HEK293 (cell line): ENCODE results near the gene ARHGAP26.

ENCODE experiments used
- KLF8 ChIP-seq: fragments of 450-650 bp; formaldehyde crosslinking; IDR thresholded peaks from 2 replicates; pipeline ENCODE4 v1.5.1; 2016; ENCODE audit warnings: missing biosample characterization, missing genetic modification characterization
- SP2 ChIP-seq: fragments of 450-650 bp; formaldehyde crosslinking; IDR thresholded peaks from 2 replicates; pipeline ENCODE4 v1.5.1; 2016; ENCODE audit warnings: missing biosample characterization, missing genetic modification characterization
- YY1 ChIP-seq: fragments of 450-650 bp; formaldehyde crosslinking; IDR thresholded peaks from 2 replicates; pipeline ENCODE4 v1.5.1; 2018; ENCODE audit warnings: missing biosample characterization, missing genetic modification characterization
- TF ChIP-seq, protein P1 (sequence below): fragments of 450-650 bp; formaldehyde crosslinking; IDR thresholded peaks from 2 replicates; pipeline ENCODE4 v1.5.1; 2016; ENCODE audit warnings: missing biosample characterization, missing genetic modification characterization
- TF ChIP-seq, protein P2 (sequence below): fragments of 450-650 bp; formaldehyde crosslinking; IDR thresholded peaks from 2 replicates; pipeline ENCODE4 v1.5.1; 2016; ENCODE audit warnings: missing biosample characterization, missing genetic modification characterization
- TF ChIP-seq, protein P3 (sequence below): fragments of 450-650 bp; formaldehyde crosslinking; IDR thresholded peaks from 2 replicates; pipeline ENCODE4 v1.5.1; 2016; ENCODE audit warnings: missing biosample characterization, missing genetic modification characterization, low read depth

DNA sequence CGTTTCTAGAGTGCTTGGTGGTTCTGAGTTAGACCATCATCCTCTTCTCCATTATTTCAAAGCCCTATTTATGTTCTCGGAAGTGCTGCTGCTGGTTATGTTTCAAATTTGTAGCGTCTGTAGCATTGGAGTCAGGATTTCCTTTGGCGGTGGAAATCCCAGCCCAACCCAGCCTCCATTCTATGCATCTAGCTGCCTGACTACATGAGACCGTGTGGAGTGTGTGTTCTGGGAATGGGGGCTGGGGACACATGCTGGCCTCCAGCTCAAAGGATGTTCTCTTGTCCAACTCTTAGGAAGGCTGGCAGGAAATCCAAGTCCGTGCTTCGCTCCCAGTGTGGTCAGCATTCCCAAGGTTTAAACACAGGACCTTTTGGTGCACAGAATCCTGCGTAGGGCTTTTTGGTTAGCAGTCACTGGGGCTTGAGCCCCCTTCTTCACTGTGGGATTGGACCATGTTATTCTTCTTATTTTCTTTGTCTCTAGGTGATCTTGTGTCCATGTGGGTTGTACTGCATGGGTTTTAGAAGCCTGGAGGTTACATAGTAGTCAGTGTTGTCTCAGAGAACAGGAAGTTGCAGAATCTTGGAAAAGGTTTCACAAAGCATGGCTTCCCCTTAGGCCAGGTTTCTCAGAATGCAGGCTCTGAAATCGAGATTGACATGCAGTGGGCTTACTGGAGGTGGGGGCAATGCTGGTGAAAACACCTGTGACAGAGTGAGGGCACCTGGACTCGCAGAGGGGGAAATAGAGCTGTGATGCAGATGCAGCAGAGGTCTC, 132.2 kb downstream of the ARHGAP26 start:
- TF ChIP-seq, protein P1, sequence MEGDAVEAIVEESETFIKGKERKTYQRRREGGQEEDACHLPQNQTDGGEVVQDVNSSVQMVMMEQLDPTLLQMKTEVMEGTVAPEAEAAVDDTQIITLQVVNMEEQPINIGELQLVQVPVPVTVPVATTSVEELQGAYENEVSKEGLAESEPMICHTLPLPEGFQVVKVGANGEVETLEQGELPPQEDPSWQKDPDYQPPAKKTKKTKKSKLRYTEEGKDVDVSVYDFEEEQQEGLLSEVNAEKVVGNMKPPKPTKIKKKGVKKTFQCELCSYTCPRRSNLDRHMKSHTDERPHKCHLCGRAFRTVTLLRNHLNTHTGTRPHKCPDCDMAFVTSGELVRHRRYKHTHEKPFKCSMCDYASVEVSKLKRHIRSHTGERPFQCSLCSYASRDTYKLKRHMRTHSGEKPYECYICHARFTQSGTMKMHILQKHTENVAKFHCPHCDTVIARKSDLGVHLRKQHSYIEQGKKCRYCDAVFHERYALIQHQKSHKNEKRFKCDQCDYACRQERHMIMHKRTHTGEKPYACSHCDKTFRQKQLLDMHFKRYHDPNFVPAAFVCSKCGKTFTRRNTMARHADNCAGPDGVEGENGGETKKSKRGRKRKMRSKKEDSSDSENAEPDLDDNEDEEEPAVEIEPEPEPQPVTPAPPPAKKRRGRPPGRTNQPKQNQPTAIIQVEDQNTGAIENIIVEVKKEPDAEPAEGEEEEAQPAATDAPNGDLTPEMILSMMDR, result no peak
- TF ChIP-seq YY1, result no peak
- no peak for TF ChIP-seq SP2 (tag by site-specific recombination)
- TF ChIP-seq, protein P2, sequence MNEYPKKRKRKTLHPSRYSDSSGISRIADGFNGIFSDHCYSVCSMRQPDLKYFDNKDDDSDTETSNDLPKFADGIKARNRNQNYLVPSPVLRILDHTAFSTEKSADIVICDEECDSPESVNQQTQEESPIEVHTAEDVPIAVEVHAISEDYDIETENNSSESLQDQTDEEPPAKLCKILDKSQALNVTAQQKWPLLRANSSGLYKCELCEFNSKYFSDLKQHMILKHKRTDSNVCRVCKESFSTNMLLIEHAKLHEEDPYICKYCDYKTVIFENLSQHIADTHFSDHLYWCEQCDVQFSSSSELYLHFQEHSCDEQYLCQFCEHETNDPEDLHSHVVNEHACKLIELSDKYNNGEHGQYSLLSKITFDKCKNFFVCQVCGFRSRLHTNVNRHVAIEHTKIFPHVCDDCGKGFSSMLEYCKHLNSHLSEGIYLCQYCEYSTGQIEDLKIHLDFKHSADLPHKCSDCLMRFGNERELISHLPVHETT (tag by site-specific recombination), result no peak
- TF ChIP-seq, protein P3, sequence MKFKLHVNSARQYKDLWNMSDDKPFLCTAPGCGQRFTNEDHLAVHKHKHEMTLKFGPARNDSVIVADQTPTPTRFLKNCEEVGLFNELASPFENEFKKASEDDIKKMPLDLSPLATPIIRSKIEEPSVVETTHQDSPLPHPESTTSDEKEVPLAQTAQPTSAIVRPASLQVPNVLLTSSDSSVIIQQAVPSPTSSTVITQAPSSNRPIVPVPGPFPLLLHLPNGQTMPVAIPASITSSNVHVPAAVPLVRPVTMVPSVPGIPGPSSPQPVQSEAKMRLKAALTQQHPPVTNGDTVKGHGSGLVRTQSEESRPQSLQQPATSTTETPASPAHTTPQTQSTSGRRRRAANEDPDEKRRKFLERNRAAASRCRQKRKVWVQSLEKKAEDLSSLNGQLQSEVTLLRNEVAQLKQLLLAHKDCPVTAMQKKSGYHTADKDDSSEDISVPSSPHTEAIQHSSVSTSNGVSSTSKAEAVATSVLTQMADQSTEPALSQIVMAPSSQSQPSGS (tag by site-specific recombination), result no peak
- TF ChIP-seq KLF8 (tag by site-specific recombination), result no peak
